HEK293 (cell line): Measurements from ENCODE around the gene KLK15.

Experiments
- SETDB1 ChIP-seq: IDR thresholded peaks from one replicate; pipeline ENCODE4 v1.6.1; 2017; ENCODE audit warnings: mild to moderate bottlenecking, low read length, moderate library complexity, mixed read lengths; ENCODE audit not compliant: insufficient read length
- ZBTB7A ChIP-seq: fragments of 450-650 bp; formaldehyde crosslinking; IDR thresholded peaks from 2 replicates; pipeline ENCODE4 v1.5.1; 2016; ENCODE audit warnings: low read depth, missing biosample characterization, missing genetic modification characterization
- TF ChIP-seq, protein P1 (sequence below): fragments of 450-650 bp; formaldehyde crosslinking; IDR thresholded peaks from 2 replicates; pipeline ENCODE4 v1.5.1; 2016; ENCODE audit warnings: missing biosample characterization, missing genetic modification characterization

- no peak for TF ChIP-seq ZBTB7A (tag by site-specific recombination)
- TF ChIP-seq SETDB1: no peak
- TF ChIP-seq, protein P1, sequence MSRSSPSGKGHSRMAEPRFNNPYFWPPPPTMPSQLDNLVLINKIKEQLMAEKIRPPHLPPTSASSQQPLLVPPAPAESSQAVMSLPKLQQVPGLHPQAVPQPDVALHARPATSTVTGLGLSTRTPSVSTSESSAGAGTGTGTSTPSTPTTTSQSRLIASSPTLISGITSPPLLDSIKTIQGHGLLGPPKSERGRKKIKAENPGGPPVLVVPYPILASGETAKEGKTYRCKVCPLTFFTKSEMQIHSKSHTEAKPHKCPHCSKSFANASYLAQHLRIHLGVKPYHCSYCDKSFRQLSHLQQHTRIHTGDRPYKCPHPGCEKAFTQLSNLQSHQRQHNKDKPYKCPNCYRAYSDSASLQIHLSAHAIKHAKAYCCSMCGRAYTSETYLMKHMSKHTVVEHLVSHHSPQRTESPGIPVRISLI (tag by site-specific recombination): no peak
Observed at GRCh38 chr19:50803633-50804419, 29.5 kb downstream of the KLK15 start.
